ENCODE data around the gene PAX2.

DNA sequence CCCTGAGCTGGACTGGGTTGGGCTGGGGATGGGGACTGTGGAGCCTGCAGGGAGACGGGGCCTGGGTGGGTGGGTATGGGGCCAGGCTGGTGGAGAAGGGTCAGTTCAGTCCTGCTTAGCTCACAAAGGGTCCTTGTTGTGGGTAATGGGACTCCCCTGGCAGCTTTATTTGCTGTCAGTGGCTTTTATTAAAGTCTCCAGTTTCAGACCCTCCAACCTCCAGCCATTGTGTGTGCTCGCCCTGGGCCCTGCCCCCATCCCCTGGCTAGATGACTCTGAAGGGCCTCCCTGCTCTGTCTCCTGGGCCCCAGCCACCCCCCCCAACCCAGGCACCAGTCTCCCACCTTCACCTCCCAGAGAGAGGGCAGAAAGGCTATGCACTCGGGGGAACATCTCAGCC is 123.0 kb downstream of the PAX2 start:
- TF ChIP-seq, protein P1, sequence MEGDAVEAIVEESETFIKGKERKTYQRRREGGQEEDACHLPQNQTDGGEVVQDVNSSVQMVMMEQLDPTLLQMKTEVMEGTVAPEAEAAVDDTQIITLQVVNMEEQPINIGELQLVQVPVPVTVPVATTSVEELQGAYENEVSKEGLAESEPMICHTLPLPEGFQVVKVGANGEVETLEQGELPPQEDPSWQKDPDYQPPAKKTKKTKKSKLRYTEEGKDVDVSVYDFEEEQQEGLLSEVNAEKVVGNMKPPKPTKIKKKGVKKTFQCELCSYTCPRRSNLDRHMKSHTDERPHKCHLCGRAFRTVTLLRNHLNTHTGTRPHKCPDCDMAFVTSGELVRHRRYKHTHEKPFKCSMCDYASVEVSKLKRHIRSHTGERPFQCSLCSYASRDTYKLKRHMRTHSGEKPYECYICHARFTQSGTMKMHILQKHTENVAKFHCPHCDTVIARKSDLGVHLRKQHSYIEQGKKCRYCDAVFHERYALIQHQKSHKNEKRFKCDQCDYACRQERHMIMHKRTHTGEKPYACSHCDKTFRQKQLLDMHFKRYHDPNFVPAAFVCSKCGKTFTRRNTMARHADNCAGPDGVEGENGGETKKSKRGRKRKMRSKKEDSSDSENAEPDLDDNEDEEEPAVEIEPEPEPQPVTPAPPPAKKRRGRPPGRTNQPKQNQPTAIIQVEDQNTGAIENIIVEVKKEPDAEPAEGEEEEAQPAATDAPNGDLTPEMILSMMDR (conservative IDR thresholded peaks at IDR 0.05): no peak
- no peak for TF ChIP-seq EZH2 (IDR thresholded peaks at IDR 0.05; ENCODE audit: low read depth)

Data from PC-9 (cell line).